ENCODE data around the gene NHSL2.

GRCh38 chrX:72080800-72081199 is 170.2 kb downstream of the NHSL2 start:
- TF ChIP-seq CTCF (IDR thresholded peaks at IDR 0.05) (no peak), POLR2AphosphoS5 (IDR thresholded peaks at IDR 0.05) (no peak), POLR2A (IDR thresholded peaks at IDR 0.05; ENCODE audit: low read depth) (no peak), EP300 (IDR thresholded peaks at IDR 0.05) (no peak)

All from esophagus muscularis mucosa (tissue), 4 donors.